Activated T-cell treated with anti-CD3 and anti-CD28 coated beads, Interleukin-2, amount 50 U/mL, for 72 hours (primary cell): ENCODE data around the gene FAM149A. TPM values are rescaled to one million over a fixed set of nuclear protein-coding genes. Genes with fewer than 3 reads are reported as not detected.

Source experiments
- ATAC-seq, 2 donors: fragments of 150-1000 bp; cut with Tn5 transposase; replicated peaks in 1 of 2; 2 replicates each; pipeline ENCODE4 v1.10.0; 2021; ENCODE audit warnings: moderate library complexity in 2 of 2, mild to moderate bottlenecking in 1 of 2
- DNase-seq, 2 donors: peaks; one replicate each; pipeline ENCODE4 v3.0.0; 2021 to 2022; ENCODE audit warnings: mixed read lengths in 1 of 2
- H3K27ac Mint-ChIP-seq: one replicate; pipeline ENCODE4 v1.8.0; 2022; ENCODE audit warnings: mild to moderate bottlenecking, moderate library complexity, mixed read lengths
- H3K27me3 Mint-ChIP-seq: one replicate; pipeline ENCODE4 v1.8.0; 2022; ENCODE audit warnings: low read depth, mixed read lengths
- H3K36me3 Mint-ChIP-seq, 2 donors: one replicate each; pipeline ENCODE4 v1.8.0; 2022; ENCODE audit warnings: mixed read lengths in 2 of 2, mild to moderate bottlenecking in 1 of 2; ENCODE audit not compliant: insufficient read depth in 2 of 2
- H3K4me1 Mint-ChIP-seq: one replicate; pipeline ENCODE4 v1.8.0; 2022; ENCODE audit warnings: low read depth, mixed read lengths
- H3K4me3 Mint-ChIP-seq, 2 donors: one replicate each; pipeline ENCODE4 v1.8.0; 2022; ENCODE audit warnings: mild to moderate bottlenecking in 2 of 2, mixed read lengths in 2 of 2, moderate library complexity in 2 of 2
- H3K9me3 Mint-ChIP-seq, 2 donors: one replicate each; pipeline ENCODE4 v1.8.0; 2022; ENCODE audit warnings: mixed read lengths in 2 of 2
- total RNA-seq, 2 donors: library from RNA; stranded (reverse); gene quantifications; one replicate each; pipeline ENCODE4 v1.2.3, GENCODE V29; 2022

FAM149A gene
- total RNA-seq, 2 donors from 2014 or later, result 0.51 to 2.0 TPM

DNA sequence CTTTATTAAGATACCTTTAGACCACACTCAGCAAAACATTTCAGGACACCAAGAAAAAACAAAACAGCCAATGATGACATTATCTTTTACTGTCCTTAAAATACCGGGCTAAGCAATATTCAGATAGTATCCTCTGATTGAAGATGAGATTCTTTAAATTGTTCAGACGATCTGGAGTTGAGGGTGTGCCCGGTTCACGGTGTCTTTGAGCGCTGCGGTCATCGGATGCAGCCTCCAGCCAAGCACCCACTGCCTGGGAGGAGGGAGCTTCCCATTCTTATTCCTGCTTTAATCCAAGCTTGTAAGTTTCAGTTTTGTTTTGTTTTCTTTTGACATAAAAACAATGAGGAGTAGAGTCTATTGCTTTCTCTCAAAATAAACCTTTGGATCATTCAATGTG, 14.1 kb downstream of the FAM149A start:
- no peak overlapping the region for H3K27ac Mint-ChIP-seq
- peaks cover 22% of the 10 kb centered on the region for H3K27me3 Mint-ChIP-seq
- H3K4me1 Mint-ChIP-seq, result no peaks in the 10 kb centered on the region
- no peaks in the 10 kb centered on the region for H3K9me3 Mint-ChIP-seq
- ATAC-seq (no peak), DNase-seq (no peak)
- no peak overlapping the region for H3K4me3 Mint-ChIP-seq
- H3K36me3 Mint-ChIP-seq, result no peaks in the 10 kb centered on the region

- peaks cover 22% of the 10 kb centered on the region for H3K27me3 Mint-ChIP-seq
- H3K4me3 Mint-ChIP-seq, result no peak overlapping the region
- DNase-seq (no peak), ATAC-seq (no peak)
- no peaks in the 10 kb centered on the region for H3K4me1 Mint-ChIP-seq
- H3K27ac Mint-ChIP-seq, result no peak overlapping the region
- H3K9me3 Mint-ChIP-seq, result no peaks in the 10 kb centered on the region
- H3K36me3 Mint-ChIP-seq, result no peaks in the 10 kb centered on the region
Measured at GRCh38 chr4:186121057-186121456, 16.6 kb downstream of the FAM149A start.

- ATAC-seq (no peak), DNase-seq (no peak)
- peaks cover 7% of the 10 kb centered on the region for H3K27me3 Mint-ChIP-seq
- no peak overlapping the region for H3K4me3 Mint-ChIP-seq
- H3K36me3 Mint-ChIP-seq, result no peaks in the 10 kb centered on the region
- H3K9me3 Mint-ChIP-seq, result no peaks in the 10 kb centered on the region
- H3K4me1 Mint-ChIP-seq, result peaks cover 6% of the 10 kb centered on the region
- no peak overlapping the region for H3K27ac Mint-ChIP-seq
Measured at GRCh38 chr4:186128842-186129241, 24.3 kb downstream of the FAM149A start.

DNA sequence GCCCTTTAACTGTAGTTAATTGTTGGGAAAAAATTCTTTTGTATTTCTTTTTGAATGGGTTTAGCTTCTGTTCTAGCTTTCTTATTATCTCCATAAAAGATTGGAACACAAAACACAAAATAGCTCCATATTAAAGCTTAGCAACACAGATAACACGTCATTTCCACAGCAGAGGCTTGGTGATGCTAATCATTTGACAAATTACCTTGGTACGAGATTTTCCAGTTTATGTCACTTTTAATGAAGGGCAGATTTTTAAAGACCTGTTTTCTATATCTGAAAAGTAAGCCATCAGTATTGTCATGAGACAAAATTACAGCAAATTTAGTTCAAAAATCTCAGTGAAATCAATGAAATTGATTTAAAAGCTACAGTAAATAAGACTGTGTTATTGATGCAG, 27.4 kb downstream of the FAM149A start:
- no peak for DNase-seq
- Mint-ChIP-seq H3K4me1 (peaks cover 14% of the 10 kb centered on the region), H3K27me3 (peaks cover 7% of the 10 kb centered on the region), H3K4me3 (no peak overlapping the region), H3K36me3 (no peaks in the 10 kb centered on the region), H3K9me3 (no peaks in the 10 kb centered on the region), H3K27ac (no peak overlapping the region)
- no peak for ATAC-seq

GRCh38 chr4:186132577-186133242, 28.2 kb downstream of the FAM149A start:
- Mint-ChIP-seq H3K4me1 (peaks cover 14% of the 10 kb centered on the region), H3K4me3 (no peak overlapping the region), H3K27ac (no peak overlapping the region), H3K27me3 (peaks cover 7% of the 10 kb centered on the region), H3K36me3 (no peaks in the 10 kb centered on the region), H3K9me3 (no peaks in the 10 kb centered on the region)
- ATAC-seq (peak; percentile 70 to 75), DNase-seq (no peak)

DNA sequence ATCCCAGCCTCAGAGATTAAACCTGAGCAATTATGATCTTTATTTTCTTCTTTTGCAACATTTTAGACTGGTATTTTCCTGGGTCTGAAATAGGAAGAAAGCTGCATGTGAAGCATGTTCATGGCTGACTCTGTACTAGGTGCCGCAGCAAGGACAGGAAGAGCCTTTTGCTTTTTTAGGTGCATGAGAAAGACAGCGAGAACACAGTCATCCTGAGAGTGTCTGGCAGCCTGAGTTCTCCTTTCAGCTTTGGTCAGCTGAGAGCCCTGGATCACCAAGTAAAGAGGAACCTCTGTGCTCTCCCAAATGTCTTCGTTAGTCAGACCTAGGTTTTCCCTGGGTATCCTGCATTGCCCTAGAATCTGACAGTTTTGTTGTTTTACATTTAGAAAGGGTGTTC, 29.8 kb downstream of the FAM149A start:
- H3K27me3 Mint-ChIP-seq, result peaks cover 12% of the 10 kb centered on the region
- no peaks in the 10 kb centered on the region for H3K36me3 Mint-ChIP-seq
- H3K4me1 Mint-ChIP-seq, result peaks cover 14% of the 10 kb centered on the region
- peak overlapping the region; percentile 33 for H3K27ac Mint-ChIP-seq
- H3K9me3 Mint-ChIP-seq, result no peaks in the 10 kb centered on the region
- H3K4me3 Mint-ChIP-seq, result peak overlapping the region; percentile 10 to 33
- DNase-seq (peak; percentile 16 to 19), ATAC-seq (peak; percentile 67 to 83)

- Mint-ChIP-seq H3K4me3 (no peak overlapping the region), H3K36me3 (no peaks in the 10 kb centered on the region), H3K27me3 (peaks cover 13% of the 10 kb centered on the region), H3K27ac (peak overlapping the region; percentile 33), H3K4me1 (peaks cover 14% of the 10 kb centered on the region), H3K9me3 (no peaks in the 10 kb centered on the region)
- no peak for ATAC-seq
- no peak for DNase-seq
Measured at GRCh38 chr4:186134861-186135260, 30.4 kb downstream of the FAM149A start.

DNA sequence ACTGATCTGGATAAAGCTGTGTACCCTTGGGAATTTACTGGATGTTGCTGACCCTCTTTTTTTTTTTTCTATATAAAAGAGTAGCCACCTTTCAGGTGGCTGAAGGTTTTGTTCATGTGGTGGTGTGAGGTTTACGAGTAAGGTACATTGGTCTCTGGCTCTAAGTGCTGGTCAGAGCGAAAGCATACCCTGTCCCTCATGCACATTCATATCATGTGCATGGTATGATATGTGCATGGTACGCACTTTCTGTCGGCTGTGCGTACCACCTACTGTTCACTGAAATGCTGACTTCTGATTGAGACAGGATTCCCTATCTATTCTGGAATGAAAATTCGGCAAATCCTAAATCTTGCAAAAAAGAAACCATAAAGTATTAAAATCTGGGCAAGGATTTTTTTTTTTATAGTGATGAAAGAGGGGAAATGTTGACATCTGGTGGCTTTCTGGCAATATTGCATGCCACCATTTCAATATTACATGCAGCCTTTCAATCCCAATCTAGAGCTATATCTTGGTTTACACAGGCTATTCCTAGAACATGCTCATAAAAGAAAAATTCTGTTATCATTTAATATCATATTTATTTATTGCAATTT, 32.8 kb downstream of the FAM149A start:
- Mint-ChIP-seq H3K4me3 (no peak overlapping the region), H3K27ac (no peak overlapping the region), H3K36me3 (no peaks in the 10 kb centered on the region), H3K27me3 (peaks cover 13% of the 10 kb centered on the region), H3K4me1 (peaks cover 14% of the 10 kb centered on the region), H3K9me3 (no peaks in the 10 kb centered on the region)
- ATAC-seq (no peak), DNase-seq (no peak)

DNA sequence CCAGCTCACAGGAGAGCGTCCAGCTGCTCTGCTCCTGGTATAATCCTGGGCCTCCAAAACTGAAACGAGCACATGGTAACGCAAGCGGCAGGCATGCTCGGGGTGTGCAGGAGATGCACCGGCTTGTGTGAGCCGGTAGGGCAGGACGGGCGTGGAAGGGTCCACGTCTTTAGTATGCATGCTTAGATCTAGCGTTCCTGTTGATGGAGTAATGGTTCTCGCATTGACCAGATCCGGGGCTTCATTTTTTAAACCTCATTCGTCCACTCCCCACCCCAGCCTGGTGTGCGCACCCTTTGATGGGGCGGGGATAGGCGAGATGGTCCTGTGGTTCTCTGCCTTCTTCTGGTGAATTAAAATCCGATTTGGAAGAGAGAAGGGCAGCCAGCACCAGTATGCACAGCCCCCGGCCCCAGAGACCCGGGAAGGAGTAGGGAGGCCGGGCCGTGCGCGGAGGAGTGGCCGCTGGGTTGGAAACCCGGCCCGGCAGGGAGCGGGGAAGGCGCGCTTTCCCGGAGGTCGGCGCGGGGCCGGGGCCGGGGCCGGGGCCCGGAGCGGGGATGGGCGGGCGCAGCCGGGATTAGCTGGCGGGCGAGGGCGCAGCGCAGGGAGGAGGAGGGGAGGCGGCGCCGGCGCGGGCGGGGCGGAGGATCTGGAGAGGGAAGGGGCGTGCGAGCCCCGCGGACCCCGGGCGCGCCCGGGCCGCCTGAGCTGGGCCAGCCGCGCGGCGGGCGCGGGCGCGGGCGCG, 39.9 kb downstream of the FAM149A start:
- DNase-seq, result peak; percentile 5 to 32
- Mint-ChIP-seq H3K27me3 (peaks cover 33% of the 10 kb centered on the region), H3K4me1 (peaks cover 6% of the 10 kb centered on the region)

DNA sequence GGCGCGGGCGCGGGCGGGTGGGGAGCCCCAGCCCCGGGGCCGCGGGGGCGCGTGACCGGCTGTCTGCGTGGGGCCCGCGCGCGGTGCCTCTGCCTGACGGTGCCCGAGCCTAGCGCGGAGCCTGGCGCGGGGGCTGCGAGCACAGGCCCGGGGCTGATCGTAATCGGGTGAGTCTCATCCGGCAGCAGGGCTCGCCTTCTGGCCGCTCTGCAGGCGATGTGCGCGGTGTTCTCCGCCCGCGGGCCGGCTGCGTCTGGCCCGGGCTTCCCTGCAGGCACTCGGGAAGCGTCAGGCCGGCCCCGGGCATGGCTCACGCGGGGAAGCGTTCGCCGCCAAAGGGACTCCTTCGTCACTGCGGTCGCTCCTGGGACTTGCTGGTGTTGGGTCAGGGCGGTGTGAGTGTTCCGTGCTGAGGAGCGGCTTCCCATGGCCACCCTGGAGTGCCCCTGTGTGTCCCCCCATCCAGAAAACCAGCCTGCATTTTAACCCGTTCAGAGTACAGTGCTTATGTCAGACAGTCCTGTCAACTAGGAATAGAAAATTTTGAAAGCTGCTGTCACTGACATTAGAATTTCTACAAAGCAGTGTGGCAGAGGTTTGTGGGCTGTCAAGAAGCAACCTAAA, 40.6 kb downstream of the FAM149A start:
- peaks cover 6% of the 10 kb centered on the region for H3K4me1 Mint-ChIP-seq
- peaks cover 33% of the 10 kb centered on the region for H3K27me3 Mint-ChIP-seq
- H3K4me3 Mint-ChIP-seq, result peak overlapping the region; percentile 73 to 78
- no peak overlapping the region for H3K27ac Mint-ChIP-seq
- ATAC-seq (peak; percentile 80 to 81), DNase-seq (peak; percentile 18 to 35)
- H3K36me3 Mint-ChIP-seq, result peaks cover 0 to 2% of the 10 kb centered on the region in 2 donors
- H3K9me3 Mint-ChIP-seq, result no peaks in the 10 kb centered on the region

More for the DNA sequence above, 39.9 kb downstream of the FAM149A start:
- Mint-ChIP-seq H3K4me3 (peak overlapping the region; percentile 73 to 81), H3K9me3 (no peaks in the 10 kb centered on the region), H3K27ac (no peak overlapping the region), H3K36me3 (peaks cover 0 to 2% of the 10 kb centered on the region in 2 donors)
- peak; percentile 64 to 70 for ATAC-seq

- Mint-ChIP-seq H3K27me3 (peaks cover 33% of the 10 kb centered on the region), H3K9me3 (no peaks in the 10 kb centered on the region)
- no peak for DNase-seq
Measured at GRCh38 chr4:186146458-186146857, 42.0 kb downstream of the FAM149A start.

DNA sequence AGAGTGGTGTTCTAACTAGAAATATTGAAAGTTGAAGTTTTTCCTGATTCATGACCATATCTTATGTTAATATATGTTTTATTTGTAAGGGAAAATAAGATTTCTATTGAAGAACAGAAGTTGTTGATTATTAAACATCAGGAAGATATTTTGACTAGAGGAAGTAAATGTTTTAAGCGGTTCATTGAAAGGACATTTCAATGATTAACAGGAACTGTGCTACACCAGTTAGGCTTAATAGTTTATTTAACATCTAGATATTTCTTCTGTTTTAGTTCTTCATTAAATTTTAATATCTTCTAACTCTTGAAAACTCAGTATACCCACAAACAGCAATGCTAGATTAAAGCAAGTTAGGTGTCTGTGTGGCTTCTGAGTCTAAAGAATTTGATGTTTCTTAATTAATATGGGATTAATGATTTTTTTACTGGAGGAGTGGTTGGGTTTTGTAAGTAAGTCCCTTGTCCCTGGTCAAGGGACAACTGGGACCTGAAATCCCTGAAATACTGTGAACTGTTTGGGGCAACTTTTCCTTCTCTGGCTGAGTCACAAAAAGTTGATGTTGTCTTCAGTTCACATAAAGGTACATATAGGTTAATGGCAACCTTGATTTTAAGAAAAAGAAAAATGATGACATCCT, 44.0 kb downstream of the FAM149A start:
- no peaks in the 10 kb centered on the region for H3K9me3 Mint-ChIP-seq
- peaks cover 6% of the 10 kb centered on the region for H3K4me1 Mint-ChIP-seq
- H3K27me3 Mint-ChIP-seq, result peaks cover 47% of the 10 kb centered on the region
- H3K36me3 Mint-ChIP-seq, result peaks cover 0 to 2% of the 10 kb centered on the region in 2 donors
- DNase-seq (no peak), ATAC-seq (no peak)
- H3K4me3 Mint-ChIP-seq, result no peak overlapping the region
- no peak overlapping the region for H3K27ac Mint-ChIP-seq

More at GRCh38 chr4:186146458-186146857, 42.0 kb downstream of the FAM149A start:
- H3K36me3 Mint-ChIP-seq, result peaks cover 0 to 2% of the 10 kb centered on the region in 2 donors
- peaks cover 6% of the 10 kb centered on the region for H3K4me1 Mint-ChIP-seq
- H3K4me3 Mint-ChIP-seq, result no peak overlapping the region
- ATAC-seq, result no peak
- H3K27ac Mint-ChIP-seq, result no peak overlapping the region
